Epithelial cell of prostate (primary cell): ENCODE data around the gene SYNGR4.
A peak's percentile ranks its signal among the peaks of the same experiment; 100 is the strongest.
"Not testable (repeated sequence)": the region's sequence is repeated elsewhere in the genome, so short reads cannot be mapped to it uniquely, and the experiment has no call there.

ENCODE experiments used
- DNase-seq: peaks from one replicate; pipeline ENCODE4 v3.0.0-alpha.2; 2011; ENCODE audit warnings: low read depth, low spot score
- H3K27ac ChIP-seq: fragments of 450-650 bp; 2 replicates; pipeline ENCODE4 v1.5.1; 2017; ENCODE audit warnings: mild to moderate bottlenecking

The SYNGR4 gene, protein sequence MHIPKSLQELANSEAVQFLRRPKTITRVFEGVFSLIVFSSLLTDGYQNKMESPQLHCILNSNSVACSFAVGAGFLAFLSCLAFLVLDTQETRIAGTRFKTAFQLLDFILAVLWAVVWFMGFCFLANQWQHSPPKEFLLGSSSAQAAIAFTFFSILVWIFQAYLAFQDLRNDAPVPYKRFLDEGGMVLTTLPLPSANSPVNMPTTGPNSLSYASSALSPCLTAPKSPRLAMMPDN

DNA sequence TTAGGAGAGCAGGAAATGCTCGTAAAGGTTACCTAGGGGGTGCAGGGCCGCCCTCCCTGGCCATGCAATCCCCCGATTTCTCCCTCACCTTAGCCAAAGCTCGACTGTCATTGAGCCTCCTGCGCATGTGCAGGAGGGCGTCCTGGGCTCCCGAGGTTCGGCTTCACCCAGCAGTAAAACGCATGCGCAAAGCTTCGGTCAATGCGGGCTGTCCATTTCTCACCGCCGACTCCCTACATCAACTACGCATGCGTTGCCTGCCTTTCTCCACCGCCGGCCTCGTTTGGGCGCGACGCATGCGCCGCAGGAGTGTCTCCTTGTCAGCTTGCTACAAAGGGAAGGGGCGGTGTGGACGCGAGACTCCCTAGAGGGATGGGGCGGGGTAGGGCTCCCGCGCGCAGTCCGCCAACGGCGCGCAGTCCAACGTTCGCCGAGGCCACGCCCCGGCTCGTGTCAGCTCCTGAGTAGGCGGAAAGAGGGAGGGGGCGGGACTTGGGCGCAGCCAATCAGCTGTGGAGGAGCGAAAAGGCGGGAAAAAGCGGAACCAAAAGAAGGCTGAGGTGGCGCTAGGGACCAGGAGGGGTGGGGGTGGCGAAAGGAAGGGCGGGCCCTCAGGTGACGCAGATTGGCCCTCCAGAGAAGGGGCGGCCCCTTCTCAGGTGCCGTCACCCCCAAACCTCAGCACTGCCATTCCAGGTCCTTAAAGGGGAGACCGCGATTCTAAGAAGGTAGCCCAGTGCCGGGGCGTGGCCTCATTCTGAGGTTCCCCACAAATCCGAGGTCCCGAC, at the start of gene SYNGR4, which contains the start of gene TMEM143:
TSS of gene SYNGR4 (plus strand) at position 558 of the 788 bp plus-strand sequence. CDS start 1,476 bp downstream, outside the sequence.
TSS of gene TMEM143 (minus strand) at position 131 of the 788 bp plus-strand sequence. CDS start at position 111, 20 bp downstream.
- DNase-seq, result peak; percentile 94
- H3K27ac ChIP-seq, result peak within 1 kb of the TSS; percentile 51

DNA sequence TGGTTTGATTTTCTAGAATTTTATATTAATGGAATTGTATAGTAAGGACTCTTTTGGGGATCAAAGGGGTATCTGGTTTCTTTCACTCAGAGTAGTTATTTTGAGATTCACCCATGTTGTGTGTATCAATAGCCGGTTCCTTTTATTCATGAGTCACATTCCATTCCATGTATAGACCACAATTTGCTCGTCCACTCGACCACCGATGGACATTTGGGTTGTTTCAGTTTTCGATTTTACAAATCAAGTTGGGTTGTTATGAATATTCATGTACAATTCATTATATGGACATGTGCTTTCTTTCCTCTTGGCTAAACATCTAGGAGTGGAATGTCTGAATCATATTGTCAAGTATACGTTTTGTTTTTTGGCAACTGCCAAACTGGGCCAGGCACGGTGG, 48.5 kb upstream of the SYNGR4 start:
- no peak overlapping the region for H3K27ac ChIP-seq
- DNase-seq, result no peak

DNA sequence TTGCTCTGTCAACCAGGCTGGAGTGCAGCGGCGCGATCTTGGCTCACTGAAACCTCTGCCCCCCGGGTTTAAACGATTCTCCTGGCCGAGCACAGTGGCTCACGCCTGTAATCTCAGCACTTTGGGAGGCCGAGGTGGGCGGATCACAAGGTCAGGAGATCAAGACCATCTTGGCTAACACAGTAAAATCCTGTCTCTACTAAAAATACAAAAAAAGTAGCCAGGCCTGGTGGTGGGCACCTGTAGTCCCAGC, 46.5 kb upstream of the SYNGR4 start:
- H3K27ac ChIP-seq, DNase-seq: not testable (repeated sequence)

DNA sequence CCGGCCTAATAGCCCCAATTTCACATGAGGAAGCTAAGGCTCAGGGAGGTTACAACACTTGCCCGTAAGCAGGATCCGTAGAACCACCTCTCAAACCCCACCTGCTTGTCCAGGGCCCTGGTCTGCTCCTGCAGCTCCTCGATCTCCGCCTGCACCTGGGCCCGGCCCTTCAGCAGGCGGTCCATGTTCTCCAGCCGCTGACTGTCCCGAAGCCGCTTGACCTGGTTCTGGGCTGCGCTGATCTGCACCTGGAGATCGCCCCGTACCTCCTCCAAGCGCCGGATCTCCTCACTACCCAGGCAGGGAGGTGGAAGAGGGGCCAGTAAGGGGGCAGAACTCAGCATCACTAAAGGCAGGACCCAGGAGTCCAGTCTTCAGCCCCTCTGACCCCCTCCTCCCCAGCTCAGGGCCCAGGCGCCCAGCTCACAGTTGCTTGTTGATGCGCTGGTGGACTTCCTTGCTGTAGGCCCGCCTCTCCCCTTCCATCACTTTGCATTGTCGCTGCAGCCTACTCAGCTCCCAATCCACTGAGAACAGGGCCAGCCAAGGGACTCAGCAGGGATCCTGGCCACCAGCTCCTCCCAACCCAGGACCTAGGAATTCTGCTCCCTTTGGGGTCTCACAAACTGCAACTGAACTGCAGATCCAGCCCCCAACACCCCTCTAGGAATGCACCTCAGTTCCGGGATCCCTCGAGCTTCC, 45.7 kb upstream of the SYNGR4 start:
- no peak for DNase-seq
- H3K27ac ChIP-seq, result no peak overlapping the region

DNA sequence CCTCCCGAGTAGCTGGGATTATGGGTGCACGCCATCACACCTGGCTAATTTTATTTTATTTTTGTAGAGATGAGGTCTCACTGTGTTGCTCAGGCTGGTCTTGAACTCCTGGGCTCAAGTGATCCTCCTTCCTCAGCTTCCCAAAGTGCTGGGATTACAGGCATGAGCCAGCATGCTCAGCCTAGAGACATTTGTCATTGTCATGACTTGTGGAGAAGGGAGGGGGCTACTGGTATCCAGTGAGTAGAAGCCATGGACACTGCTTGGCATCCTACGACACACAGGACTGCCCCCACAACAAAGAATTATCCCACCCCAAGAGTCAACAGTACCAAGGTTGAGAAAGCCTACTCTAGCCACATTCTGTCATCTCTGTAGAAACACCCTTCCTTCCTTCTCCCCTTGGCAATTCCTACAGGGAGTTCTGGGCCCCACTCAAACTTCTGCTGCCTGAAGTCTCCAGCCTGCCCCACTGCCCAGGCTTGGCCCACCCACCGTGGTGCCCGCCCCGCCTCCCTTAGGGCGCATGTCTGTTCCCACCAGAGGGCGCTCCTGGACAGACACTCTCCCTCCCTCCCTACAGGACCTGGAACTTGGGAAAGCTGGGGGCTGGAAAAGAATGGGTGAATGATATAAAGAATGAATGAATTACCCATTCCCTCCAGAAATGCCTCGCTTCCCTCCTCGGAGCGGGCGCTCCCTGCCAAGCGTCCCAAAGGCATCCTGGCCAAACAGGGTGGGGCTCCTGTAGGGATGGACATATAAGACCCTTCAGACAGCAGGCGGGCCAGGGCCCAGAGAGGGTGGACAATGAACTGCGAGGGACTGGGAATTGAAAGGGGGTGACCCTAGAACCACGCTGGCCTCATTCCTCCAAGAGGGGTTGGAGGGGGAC, 44.3 kb upstream of the SYNGR4 start:
- H3K27ac ChIP-seq, result no peak overlapping the region
- no peak for DNase-seq

DNA sequence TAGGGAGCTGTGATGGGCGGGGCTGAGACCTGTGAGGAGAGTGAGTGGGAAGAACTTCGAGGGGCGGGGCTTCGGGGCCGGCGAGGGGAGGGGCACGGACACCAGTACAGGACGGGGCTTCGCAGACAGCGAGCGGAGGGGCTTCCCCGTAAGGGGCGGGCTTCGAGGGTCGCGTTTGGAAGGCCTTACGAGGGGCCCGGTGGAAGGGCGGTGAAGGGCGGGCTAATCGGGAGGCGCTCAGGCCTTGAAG, 42.9 kb upstream of the SYNGR4 start:
- peak; percentile 66 for DNase-seq

DNA sequence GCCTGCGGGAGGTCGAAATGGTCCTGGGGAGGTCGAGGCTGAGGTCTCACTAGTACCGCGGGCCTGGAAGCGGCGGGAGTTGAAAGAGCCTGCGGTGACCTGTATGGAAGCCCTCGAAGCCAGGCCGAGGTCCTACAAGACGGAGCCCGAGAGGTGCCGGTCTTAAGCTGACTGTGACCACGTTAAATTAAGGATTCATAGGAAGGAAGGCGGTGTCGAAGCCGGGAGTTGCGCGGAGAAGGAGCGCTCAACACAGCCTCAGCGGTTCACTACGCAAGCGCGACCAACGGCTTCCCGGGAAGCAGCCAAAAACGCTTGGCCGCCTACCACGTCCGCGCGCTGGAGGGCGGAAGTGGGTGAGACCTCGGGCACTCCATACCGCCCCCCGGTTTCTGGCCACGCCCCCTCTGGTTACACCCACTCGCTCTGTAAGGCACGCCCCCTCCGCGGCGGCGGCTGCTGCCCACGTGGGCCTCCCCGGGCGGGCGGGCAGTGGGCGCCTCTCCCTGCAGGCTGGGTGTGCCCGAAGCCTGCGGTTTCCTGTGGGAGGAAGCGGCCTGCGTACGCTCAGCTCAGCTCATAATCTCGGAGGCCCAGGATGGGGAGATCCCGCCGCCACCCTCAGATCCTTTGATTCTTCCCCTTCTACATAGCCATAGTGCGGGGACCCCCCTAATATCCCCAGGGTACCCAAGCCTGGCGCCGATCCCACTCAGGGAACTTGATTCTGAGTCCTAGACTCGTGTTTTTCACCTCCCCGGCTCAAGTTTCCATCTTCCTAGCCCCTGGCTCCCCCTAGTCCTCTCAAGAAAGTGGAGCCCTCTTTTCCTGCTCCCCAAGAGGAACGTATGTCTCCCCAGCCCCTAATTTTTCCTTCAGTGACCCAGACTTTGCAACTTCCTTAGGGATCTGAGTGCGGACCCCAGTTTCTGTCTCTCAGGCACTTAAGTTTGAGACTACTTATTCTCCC, 42.3 kb upstream of the SYNGR4 start:
- H3K27ac ChIP-seq, result peak overlapping the region; percentile 85
- peak; percentile 87 for DNase-seq

More for the DNA sequence above, 42.9 kb upstream of the SYNGR4 start:
- peak overlapping the region; percentile 85 for H3K27ac ChIP-seq

DNA sequence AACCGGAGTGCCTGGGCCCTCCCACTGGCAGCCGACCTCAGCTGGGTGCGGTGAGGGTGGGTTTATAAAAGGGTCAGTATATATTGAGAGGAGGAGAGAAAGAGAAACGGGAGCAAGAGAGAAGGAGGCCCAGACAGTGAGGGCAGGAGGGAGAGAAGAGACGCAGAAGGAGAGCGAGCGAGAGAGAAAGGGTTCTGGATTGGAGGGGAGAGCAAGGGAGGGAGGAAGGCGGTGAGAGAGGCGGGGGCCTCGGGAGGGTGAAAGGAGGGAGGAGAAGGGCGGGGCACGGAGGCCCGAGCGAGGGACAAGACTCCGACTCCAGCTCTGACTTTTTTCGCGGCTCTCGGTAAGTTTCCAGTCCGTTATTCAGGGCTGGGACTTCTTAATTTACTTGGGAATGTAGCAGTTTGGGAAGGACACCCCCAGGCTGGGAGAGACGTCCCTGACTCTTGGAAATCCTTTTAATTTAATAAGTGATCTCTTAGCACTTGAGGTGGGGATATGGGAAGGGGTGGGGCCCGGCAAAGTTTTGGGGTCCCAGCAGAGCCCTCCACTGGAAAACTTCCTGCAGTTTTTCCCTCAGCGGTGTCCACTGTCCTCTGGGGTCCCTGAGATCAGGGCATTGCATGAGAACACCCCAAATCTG, 38.8 kb upstream of the SYNGR4 start, which contains the start of gene EMP3:
TSS of gene EMP3 (plus strand) at position 288 of the 646 bp plus-strand sequence. CDS start 1,293 bp downstream, outside the sequence.
- no peak for DNase-seq
- peak within 1 kb of the TSS; percentile 65 for H3K27ac ChIP-seq

DNA sequence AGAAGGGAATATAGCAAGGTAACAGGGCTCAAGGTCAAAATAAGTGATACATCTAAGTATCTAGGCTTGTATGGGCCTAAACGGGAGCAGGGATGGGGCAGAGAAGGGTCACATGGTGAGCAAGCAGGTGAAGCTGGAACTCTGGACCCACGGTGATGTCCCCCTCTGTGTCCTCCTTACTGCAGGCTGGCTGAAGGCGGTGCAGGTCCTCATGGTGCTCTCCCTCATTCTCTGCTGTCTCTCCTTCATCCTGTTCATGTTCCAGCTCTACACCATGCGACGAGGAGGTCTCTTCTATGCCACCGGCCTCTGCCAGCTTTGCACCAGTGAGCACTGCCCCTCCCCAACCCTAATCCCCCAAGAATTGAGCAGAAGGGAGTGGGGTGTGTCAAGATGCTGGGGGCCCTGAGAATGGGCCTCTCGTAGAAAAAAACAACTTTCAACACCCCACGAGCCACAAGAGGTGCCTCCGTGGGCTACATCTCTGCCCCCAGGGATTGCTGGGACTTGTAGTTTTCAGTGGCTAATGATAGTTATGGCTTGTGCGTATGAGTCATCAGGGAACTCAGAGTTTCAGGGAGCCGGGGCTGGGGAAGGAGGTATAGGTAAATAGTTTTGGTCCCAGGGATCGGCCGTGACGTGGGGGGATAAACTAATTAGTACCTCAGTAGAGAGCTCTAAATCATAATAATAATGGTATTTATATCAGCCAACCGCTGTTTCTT, 34.8 kb upstream of the SYNGR4 start:
- peak overlapping the region; percentile 32 for H3K27ac ChIP-seq
- DNase-seq, result no peak

DNA sequence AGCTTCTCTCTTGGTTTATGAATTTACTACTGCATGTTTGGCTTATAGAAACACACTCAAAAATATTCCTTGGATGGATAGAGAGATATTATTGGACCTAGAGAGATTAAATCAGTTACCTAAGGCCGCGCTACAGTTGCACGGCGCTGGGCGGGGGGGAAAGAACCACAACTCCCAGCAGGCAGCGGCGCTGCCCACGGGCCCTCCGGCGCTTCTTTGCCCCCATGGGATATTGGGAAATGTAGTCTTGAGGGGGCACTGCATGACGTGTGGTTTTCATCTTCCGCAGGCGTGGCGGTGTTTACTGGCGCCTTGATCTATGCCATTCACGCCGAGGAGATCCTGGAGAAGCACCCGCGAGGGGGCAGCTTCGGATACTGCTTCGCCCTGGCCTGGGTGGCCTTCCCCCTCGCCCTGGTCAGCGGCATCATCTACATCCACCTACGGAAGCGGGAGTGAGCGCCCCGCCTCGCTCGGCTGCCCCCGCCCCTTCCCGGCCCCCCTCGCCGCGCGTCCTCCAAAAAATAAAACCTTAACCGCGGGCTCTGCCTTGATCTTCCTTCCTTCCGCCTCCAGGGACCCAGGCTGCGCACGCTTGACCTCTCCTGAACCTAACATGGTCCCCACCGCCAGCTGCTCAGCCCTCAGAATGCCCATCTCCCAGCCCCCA, 34.0 kb upstream of the SYNGR4 start:
- H3K27ac ChIP-seq, result peak overlapping the region; percentile 32
- no peak for DNase-seq

DNA sequence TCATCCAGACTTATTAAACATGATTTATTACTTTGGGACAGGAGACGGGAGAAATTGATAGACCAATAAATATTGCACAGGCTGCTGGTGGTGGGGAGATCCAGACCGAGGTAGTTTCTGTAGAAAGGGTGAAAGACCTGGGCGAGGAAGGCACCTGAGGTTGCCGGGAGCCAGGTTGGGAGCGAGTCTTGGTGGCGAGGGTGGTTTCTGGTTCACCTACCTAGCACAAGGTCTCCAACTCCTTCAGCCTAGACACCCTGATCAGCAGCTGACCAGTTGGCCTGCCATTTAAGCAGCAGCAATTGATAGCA, 31.9 kb upstream of the SYNGR4 start:
- peak overlapping the region; percentile 64 for H3K27ac ChIP-seq
- no peak for DNase-seq

DNA sequence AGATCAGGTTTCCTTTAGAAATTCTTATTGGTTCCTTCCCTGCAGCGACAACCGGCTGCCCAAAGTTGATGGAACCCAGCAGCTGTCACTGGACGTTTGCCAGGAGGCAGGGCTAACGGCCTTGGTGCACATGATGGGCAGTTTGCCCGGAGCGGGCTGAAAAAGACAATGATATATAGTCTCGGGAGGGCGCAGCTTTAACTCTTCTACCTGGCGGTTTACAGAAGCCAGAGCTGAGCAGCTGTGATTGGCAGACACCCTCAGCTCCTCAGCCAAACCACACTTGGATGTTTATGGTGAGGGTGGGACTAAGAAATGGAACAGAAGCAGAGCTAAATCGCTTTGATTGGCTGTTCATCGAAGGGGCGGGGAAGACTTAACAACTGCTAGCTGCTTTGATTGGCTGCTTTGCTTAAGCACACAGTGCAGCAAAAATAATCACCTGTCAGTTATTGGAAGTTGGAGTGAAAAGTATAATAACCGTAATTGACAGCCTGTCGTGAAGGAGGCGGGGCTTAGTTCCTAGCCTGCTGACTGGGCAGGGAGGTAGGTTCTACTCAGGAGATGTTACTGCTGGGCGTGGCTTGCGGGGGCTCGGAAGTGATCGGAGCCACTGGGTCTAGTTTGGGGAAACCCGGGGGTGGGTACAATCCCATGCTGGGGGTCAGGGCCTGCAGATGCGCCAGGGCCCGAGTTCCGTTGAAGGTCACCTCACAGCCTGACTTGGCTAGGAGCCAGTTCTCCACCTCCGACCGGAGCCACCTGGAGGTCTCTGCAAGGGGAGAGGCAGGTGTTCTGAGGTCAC, 31.3 kb upstream of the SYNGR4 start:
- peak; percentile 100 for DNase-seq
- peak overlapping the region; percentile 64 for H3K27ac ChIP-seq

DNA sequence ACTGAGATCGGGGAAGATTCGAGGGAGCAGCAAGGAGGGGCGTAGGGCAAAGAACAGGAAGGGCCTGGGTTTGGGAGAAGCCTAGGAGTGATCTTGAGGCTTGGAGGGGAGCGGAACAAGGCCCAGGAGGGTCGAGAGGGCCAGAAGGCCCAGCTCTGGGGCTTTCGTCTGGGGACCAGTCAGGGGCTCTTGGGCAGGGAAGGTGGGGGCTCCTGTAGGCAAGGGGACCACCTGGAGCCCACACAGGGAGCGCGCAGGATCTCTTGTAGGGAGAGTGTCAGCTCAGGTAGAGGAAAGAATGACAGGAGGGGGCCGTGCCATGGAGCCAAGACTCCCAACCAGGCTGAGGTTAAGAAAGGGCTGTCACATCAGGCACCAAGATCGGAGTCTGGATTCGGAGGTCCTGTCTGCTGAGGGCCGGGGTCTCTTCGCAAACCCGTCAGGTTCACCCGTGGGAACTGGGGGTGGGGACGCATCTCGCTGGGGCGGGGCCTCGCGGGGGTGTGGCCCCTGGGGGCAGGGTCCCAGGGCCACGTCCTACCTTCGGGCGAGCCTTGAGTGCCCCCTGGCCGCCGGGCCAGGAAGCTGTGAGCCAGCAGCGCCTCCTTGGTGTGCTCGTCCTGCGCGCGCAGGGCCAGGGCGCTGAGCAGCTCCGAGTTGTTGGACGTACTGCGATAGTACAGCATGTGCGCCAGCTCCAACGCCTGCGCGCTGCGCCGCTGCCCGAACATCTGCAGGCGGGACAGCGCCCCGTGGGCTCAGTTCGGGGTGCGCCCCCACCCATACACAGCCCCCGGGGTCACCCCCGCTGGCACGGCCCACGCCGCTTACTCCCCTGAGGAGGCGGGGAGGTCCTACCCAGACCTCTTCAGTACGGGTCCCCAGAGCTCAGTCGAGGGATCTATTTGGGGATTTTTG, 30.4 kb upstream of the SYNGR4 start:
- peak; percentile 67 for DNase-seq
- H3K27ac ChIP-seq, result peak overlapping the region; percentile 64

DNA sequence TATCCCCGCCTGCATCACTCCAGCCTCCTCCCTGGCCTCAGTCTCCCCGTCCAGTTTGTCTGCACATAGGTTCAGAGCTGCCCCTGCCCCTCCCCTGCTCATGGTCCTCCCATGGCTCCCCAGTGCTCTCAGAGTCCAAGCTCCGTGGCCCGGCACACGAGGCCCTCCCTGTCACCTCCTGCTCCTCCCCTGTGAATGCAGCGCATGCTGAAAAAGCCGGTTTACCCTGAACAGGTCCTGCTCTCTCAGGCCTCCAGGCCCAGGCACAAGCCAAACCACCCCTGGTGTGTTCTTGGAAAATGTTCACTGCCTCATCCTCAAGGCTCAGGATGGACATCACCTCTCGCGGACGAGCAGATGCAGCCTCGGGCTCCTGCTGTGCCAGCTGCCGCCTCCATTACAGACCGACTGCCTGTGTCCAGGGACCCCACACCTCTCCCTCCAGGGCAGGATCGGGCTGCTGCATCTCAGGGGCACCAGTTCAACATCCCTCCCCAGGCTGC, 25.9 kb upstream of the SYNGR4 start:
- H3K27ac ChIP-seq, result no peak overlapping the region
- DNase-seq, result no peak

DNA sequence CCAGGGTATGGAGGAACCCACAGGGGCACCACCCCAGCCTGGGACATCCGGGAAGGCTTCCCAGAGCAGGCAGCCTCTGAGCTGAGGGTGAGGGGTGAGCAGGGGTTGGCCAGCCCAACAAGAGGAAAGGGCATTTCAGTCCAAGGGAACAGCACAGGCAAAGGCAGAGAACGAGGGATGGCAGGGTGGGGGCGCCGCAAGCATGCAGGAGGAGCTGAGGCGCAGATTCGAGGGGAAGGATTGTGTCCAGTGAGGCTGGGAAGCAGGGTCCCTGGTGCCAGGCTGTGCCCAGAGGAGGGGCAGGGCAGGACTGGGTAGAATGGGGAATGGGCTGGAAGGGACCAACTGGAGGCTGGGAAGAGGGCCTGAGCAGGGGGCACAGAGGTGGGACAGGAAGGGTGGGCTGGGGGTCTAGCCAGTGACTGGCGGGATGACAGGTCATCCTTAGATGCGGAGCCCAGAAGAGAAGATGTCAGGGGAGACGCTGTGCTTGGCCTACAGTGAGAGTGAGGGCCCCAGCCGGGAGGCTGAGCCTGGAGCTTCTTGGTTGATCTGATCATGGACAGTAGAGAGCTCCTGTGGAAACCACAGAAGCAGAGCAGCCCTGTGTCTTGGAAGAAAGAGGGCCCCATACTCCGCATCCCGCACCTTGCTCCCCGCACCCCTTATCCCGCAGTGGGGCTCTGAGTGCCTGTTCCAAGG, 25.2 kb upstream of the SYNGR4 start:
- DNase-seq, result no peak
- no peak overlapping the region for H3K27ac ChIP-seq
